Activated CD8-positive, alpha-beta T cell treated with anti-CD3 and anti-CD28 coated beads for 36 hours (primary cell): ENCODE measurements around the gene OR51V1. TPM values are rescaled to one million over a fixed set of nuclear protein-coding genes. Genes with fewer than 3 reads are reported as not detected.

Experiments
- ATAC-seq: fragments of 200-7000 bp; cut with Tn5 transposase; one replicate; pipeline ENCODE4 v1.10.0; 2021; ENCODE audit warnings: mild to moderate bottlenecking, moderate library complexity
- CTCF ChIA-PET: fragments of 350-600 bp; sonication (Branson Sonifier 250); formaldehyde crosslinking; loops from one replicate; lab custom pipeline; 2021; ENCODE audit warnings: antibody characterized with exemption; lab: Charles Lee
- POLR2A ChIA-PET: fragments of 350-600 bp; sonication (Branson Sonifier 250); formaldehyde crosslinking; loops from one replicate; lab custom pipeline; 2021; ENCODE audit warnings: antibody characterized with exemption; lab: Charles Lee
- DNase-seq: peaks from one replicate; pipeline ENCODE4 v3.0.0-alpha.2; 2020
- H3K27ac Mint-ChIP-seq: one replicate; pipeline ENCODE4 v1.8.0; 2021; ENCODE audit warnings: mild to moderate bottlenecking, mixed read lengths
- H3K27me3 Mint-ChIP-seq: one replicate; pipeline ENCODE4 v1.8.0; 2021; ENCODE audit warnings: mixed read lengths
- H3K36me3 Mint-ChIP-seq: one replicate; pipeline ENCODE4 v1.8.0; 2021; ENCODE audit warnings: low read depth, mixed read lengths
- H3K4me1 Mint-ChIP-seq: one replicate; pipeline ENCODE4 v1.8.0; 2021; ENCODE audit warnings: low read depth, mixed read lengths
- H3K4me3 Mint-ChIP-seq: one replicate; pipeline ENCODE4 v1.8.0; 2021; ENCODE audit warnings: mild to moderate bottlenecking, moderate library complexity, mixed read lengths
- H3K9me3 Mint-ChIP-seq: one replicate; pipeline ENCODE4 v1.8.0; 2021; ENCODE audit warnings: mixed read lengths
- CTCF ChIP-seq: fragments of 200-600 bp; IDR thresholded peaks from one replicate; pipeline ENCODE4 v1.8.0; 2022; ENCODE audit warnings: antibody characterized with exemption, mild to moderate bottlenecking
- intact Hi-C: fragments of 100-400 bp; cut with micrococcal nuclease; formaldehyde crosslinking; loops from one replicate; pipeline ENCODE4 v1.10.0; 2022
- total RNA-seq, 2 experiments: library from RNA; stranded (reverse); gene quantifications; one replicate each; pipeline ENCODE4 v1.2.3, GENCODE V29; 2021

OR51V1 gene
- total RNA-seq, 2 experiments from 2014 or later = not detected

GRCh38 chr11:5231111-5231510 lies 30.6 kb upstream of the OR51V1 start:
- no peak for TF ChIP-seq CTCF
- CTCF ChIA-PET = no interaction called here
- Mint-ChIP-seq H3K36me3 (no peaks in the 10 kb centered on the region), H3K4me1 (no peaks in the 10 kb centered on the region), H3K9me3 (no peaks in the 10 kb centered on the region), H3K4me3 (no peak overlapping the region), H3K27ac (no peak overlapping the region), H3K27me3 (peaks cover 3% of the 10 kb centered on the region)
- ATAC-seq (no peak), DNase-seq (no peak)
- intact Hi-C loops = no loop called here
- POLR2A ChIA-PET = no interaction called here

- intact Hi-C loops = no loop called here
- no peaks in the 10 kb centered on the region for H3K9me3 Mint-ChIP-seq
- no peak overlapping the region for H3K4me3 Mint-ChIP-seq
- CTCF ChIA-PET = no interaction called here
- ATAC-seq = no peak
- POLR2A ChIA-PET = no interaction called here
- no peak for DNase-seq
- no peaks in the 10 kb centered on the region for H3K36me3 Mint-ChIP-seq
- H3K27ac Mint-ChIP-seq = no peak overlapping the region
- TF ChIP-seq CTCF = no peak
- H3K4me1 Mint-ChIP-seq = no peaks in the 10 kb centered on the region
- H3K27me3 Mint-ChIP-seq = peaks cover 3% of the 10 kb centered on the region
These were observed 29.8 kb upstream of the OR51V1 start for GRCh38 chr11:5230266-5230665.

GRCh38 chr11:5229796-5230195 lies 29.3 kb upstream of the OR51V1 start:
- intact Hi-C loops = no loop called here
- no peak for ATAC-seq

GRCh38 chr11:5229356-5229755 lies 28.9 kb upstream of the OR51V1 start:
- H3K9me3 Mint-ChIP-seq = no peaks in the 10 kb centered on the region
- no peak overlapping the region for H3K27ac Mint-ChIP-seq
- DNase-seq (no peak), ATAC-seq (no peak)
- H3K36me3 Mint-ChIP-seq = no peaks in the 10 kb centered on the region
- no peak overlapping the region for H3K4me3 Mint-ChIP-seq
- CTCF ChIA-PET = interaction anchor here (0.5 kb wide), 1 partner anchor 736 kb away, joined by 3 read pairs; no protein-coding TSS in a partner anchor
- no peaks in the 10 kb centered on the region for H3K4me1 Mint-ChIP-seq
- peaks cover 4% of the 10 kb centered on the region for H3K27me3 Mint-ChIP-seq
- no peak for TF ChIP-seq CTCF
- intact Hi-C loops = no loop called here
- POLR2A ChIA-PET = no interaction called here

More at GRCh38 chr11:5229796-5230195, 29.3 kb upstream of the OR51V1 start:
- CTCF ChIA-PET = no interaction called here
- DNase-seq = no peak
- peaks cover 4% of the 10 kb centered on the region for H3K27me3 Mint-ChIP-seq
- TF ChIP-seq CTCF = no peak
- H3K36me3 Mint-ChIP-seq = no peaks in the 10 kb centered on the region
- H3K4me3 Mint-ChIP-seq = no peak overlapping the region
- POLR2A ChIA-PET = no interaction called here
- H3K27ac Mint-ChIP-seq = no peak overlapping the region
- H3K4me1 Mint-ChIP-seq = no peaks in the 10 kb centered on the region
- no peaks in the 10 kb centered on the region for H3K9me3 Mint-ChIP-seq

GRCh38 chr11:5228124-5228523 lies 27.6 kb upstream of the OR51V1 start:
- TF ChIP-seq CTCF = no peak
- intact Hi-C loops = no loop called here
- ChIA-PET POLR2A (no interaction called here), CTCF (no interaction called here)
- Mint-ChIP-seq H3K4me1 (no peaks in the 10 kb centered on the region), H3K9me3 (no peaks in the 10 kb centered on the region), H3K27ac (no peak overlapping the region), H3K4me3 (no peak overlapping the region), H3K36me3 (no peaks in the 10 kb centered on the region), H3K27me3 (peaks cover 6% of the 10 kb centered on the region)
- ATAC-seq (no peak), DNase-seq (no peak)
